NCI-H1105 (cell line): ENCODE data around the gene RPS15A.
"Not testable (repeated sequence)": the region's sequence is repeated elsewhere in the genome, so short reads cannot be mapped to it uniquely, and the experiment has no call there.

Source experiments
- DNase-seq: peaks from one replicate; lab custom pipeline; 2025; lab: John Stamatoyannopoulos, UW

RPS15A gene

DNA sequence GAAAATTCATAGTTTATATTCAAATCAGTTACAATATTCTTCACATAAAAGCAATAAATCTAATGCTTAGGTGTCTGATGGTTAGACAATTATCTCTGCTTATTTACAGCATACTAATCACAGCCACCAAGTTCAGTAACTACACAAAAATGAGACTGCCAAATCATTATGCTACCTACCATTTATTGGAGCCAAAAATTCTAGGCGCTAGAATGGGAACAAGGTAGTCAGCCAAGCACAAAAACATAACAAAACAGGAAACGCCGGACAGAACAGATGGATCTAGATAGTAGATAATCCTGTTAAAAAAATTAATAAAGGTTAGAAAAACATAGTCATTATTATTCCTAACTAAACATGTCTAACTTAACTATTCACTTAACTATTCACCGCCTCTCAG lies 7.6 kb upstream of the RPS15A start:
- no peak for DNase-seq

DNA sequence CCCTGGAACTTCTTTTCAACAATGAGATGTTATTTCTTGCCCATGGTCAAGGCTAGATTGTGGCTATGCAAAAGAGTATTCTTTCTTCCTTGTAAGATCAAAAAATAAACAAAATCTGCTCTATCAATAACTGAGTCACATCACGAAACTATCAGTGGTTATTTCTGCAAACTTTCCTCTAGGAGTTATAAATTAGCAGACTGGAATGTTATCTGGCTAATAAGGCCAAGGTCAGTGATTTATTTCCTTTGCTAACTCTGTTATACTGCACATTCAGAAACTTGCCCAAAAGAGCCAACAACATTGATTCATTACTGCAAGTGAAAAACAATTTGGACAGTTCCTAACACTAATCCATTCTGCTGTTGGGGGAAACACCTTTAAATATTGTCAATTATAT lies 6.2 kb upstream of the RPS15A start:
- no peak for DNase-seq

DNA sequence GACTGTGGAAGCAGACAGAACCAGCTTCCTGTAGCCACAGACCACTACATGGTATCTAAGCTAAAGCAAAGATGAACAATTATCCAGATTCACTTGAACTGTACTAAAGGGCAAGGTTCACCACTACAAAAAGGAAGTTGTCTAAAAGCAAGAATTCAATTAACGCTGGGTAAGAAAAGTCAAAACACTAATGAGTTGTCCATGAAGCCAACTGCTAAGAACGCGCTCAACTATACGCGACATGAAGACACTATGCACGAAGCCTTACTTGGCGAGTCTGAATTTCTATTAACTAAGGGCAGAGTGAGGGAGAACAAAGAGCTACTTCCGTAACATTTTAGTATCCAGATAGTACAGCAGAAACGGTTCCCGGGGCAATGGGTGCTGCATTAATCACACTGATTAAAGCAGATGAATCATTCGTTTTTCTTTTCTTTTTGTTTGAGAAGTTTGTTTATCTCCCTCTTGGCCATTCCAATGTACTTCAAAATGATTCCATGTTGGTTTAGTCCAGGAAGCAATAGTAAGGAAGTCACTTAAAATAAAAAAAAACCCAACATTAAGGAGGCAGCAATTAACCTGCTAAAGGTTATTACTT lies 2.8 kb upstream of the RPS15A start:
- no peak for DNase-seq

DNA sequence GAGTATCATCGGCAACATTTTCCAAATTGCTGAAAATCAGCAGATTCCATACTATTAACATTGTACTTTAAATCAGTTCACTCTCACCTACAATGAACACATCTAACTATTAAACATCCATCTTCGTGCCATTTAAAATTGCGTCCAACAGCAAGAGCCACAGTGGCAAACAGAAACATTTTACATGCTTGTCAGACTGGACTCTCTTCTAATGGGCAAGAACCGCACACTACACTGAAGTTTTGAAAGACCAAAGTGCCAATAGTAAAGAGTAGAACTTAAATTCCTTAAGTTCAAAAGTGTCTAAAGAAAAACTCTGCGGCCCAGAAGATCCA lies 652 bp downstream of the RPS15A start:
- DNase-seq = no peak

DNA sequence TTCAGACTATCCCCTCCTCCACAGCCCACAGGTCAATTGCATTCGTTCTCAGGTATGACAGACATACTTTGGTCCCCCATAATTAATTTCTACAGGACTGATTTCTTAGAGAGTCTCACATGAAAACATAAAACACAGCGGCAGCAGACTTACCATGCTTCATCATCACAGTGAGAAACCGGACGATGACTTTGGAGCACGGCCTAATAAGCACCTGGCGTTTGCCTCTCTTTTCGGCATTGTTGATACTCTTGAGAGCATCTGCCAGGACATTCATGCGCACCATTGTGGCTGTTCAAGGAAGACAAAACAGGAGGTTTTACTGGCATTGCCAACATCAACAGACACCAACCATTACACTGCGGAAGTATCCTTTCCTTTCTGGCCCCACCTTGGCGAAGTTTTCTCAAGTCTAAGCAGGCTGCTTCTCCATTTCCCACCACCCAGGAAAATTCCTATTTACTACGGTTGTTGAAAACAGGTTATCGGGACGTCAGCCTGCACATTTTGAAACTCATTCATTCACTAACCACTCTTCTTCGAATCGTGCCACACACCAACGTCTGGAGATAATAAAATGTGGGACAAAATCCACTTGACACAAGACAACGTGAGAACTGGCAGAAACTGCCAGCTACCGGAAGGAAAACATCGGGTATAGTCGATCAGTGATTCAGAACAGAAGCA lies 1.2 kb downstream of the RPS15A start:
- DNase-seq = no peak

DNA sequence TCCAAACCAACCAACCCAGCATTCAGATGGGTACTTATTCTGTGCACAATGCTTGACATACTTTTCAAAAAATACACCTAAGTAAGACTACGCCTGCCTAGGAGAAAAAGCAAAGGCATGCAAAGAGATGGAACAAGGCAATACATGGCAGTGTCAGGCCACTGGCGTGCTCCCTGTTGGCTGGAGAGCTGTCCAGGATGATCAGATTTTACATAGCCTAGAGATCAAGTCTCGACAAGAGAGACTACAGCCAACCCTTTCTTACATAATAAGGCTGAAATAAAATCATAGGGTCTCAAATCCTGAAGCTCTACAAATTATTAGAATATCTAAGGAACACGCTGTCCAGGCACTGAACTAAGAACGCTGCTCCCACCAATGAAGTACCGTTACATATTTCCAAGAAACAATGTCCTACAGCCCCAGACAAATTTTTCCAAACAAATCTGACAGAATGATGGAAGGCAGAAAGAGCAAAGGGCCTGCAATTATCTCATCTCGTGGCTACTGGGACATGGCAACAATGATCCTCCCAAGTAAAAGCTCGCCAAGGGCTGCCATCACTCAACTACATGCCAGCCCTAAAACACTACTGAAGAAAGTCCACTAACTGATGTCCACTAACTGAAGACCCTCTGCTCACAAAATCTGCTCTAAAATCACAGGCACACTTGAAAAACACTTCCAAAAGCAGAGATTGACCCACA lies 5.1 kb downstream of the RPS15A start:
- no peak for DNase-seq

DNA sequence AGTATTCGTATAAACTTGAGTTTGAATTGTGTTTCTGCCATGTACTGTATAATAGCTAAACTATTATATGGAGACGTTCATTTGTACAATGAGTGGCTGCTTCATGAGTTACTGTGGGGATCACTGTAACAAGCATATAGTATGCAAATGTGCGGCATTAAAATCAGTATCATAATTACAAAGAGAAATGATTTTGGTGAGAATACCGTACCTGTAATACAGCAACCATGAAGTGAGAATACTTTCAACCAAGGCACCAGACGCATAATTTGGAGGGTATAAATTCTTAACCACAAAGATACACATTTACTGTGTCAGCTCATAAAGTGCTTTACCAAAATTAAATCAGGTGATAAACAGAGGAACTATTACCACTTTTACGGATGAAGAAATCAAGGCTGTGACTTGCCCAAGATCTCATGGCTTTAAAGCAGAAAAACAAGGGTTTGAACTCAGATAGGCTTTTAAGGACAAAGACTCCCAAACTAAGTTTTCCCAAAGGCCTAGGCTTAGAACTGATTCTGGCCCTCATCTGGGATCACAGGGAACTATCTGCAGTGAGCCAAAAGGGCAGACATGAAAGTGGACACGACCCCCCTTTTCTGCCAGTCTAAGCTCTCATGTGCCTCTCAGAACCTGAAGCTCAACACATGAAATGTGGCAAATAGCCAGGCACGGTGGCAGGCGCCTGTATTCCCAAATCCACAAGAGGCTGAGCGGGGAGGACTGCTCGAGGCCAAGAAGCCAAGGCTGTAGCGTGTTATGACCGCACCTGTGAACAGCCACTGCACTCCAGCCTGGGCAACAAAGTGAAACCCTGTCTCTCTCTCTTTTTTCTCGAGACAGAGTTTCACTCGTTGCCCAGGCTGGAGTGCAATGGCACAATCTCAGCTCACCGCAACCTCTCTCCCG lies 6.4 kb downstream of the RPS15A start:
- DNase-seq = no peak

DNA sequence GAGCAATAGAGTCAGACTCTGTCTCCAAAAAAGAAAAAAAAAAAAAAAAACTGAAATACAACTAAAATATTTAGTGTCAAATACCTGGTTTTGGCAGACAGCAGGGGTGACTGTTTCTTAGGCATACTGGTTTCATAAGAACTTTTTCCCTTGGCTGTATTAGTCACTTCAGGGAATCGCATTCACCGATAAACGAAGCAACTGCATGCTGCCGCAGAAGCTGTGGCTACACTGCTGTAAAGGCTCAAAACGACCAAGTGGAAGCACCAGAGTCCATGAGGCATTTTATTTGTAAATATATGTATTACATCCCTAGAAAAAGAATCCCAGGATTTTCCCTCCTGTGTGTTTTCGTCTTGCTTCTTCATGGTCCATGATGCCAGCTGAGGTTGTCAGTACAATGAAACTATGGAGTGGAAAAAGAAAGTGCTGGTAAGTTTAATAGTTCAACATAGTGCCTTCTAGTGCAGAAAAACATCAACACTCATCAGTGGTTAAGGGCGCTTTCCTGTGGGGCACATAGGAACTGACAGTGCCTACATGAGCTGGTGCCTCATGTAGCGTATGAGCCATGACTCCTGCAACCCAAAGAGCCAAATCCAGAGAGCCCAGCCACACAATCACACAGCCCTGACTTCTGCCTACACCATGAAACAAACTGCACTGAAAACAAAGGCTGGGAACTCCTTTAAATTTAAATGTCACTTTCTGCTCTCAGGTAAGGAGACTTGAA lies 7.3 kb downstream of the RPS15A start:
- no peak for DNase-seq

DNA sequence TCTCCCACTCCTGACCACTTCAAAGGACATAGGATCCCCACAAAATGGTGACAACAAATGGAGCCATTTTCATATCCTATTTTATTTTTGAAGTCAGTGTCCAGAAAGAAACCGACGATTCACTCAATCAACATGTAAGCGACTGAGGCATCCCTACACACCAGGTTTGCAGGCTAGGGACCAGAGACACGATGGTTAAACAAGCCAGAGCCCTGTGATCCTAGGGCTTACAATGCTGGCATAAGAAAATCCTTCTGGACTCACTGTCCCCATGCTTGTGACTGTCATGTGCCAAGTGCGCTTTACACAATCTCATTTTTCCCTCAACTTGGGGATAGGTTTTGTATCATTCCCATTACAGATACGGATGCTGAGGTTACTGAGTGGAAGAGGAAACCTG lies 8.9 kb downstream of the RPS15A start:
- not testable (repeated sequence) for DNase-seq

DNA sequence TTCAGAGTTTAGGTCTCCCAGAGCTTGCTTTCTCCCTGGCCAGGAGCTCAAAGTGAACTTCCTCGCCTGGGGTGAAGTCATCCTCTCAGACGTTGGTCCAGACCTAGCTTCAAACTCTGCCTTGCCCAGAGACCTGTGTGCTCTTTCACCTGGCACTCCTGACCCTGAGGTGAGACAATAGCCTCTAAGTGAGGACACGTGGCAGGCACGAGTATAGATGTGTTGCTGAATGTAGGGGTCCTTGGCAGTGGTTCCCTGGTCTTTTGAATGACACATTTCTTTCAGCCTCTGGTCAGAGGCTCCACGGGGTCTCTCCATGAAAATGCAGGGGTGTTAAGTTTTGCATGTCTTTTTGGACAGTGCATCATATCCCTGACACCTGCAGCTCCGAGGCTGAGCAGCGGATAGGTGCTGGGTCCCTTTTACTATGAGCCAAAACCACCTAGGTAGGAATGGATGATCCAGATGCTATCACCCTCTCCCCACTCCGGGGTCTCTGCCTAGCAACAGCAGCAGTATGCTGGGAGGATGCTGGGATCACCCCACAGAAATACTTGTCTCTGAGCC lies 9.6 kb downstream of the RPS15A start:
- DNase-seq = not testable (repeated sequence)

DNA sequence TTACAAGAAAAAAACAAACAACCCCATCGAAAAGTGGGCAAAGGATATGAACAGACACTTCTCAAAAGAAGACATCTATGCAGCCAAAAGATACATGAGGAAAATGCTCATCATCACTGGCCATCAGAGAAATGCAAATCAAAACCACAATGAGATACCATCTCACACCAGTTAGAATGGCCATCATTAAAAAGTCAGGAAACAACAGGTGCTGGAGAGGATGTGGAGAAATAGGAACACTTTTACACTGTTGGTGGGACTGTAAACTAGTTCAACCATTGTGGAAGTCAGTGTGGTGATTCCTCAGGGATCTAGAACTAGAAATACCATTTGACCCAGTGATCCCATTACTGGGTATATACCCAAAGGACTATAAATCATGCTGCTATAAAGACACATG lies 12.5 kb downstream of the RPS15A start:
- not testable (repeated sequence) for DNase-seq

DNA sequence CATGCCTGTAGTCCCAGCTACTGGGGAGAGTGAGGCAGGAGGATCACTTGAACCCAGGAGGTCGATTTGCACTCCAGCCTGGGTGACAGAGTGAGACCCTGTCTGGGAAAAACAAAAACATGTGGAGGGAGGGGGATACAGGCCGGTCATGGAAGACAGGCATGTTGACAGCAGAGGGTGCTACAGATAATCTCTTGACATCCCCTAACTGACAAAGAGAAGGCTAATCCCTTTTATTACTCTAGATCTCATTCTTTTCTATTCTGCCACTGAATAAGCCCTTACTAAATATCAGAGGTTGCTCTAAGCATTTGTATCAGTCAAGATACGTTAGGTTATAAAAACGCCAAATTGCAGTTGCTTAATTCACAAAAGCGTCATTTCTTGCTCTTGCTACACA lies 13.8 kb downstream of the RPS15A start:
- DNase-seq = not testable (repeated sequence)

DNA sequence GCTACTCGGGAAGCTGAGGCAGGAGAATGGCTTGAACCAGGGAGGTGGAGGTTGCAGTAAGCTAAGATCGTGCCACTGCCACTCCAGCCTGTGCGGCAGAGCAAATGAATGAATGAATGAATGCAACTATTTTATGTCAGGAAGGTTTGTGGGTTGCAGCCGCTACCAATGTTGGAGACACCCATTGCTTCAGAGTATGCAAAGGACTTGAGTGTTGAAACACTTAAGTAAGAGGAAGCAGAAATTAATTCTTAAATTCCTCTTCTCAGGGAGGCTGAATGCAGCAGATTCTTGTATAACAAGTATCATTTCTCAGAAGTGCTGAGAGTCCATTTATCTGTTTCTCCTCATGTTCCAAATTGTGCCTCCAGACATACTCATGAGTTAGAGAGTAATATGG lies 15.5 kb downstream of the RPS15A start:
- DNase-seq = not testable (repeated sequence)

DNA sequence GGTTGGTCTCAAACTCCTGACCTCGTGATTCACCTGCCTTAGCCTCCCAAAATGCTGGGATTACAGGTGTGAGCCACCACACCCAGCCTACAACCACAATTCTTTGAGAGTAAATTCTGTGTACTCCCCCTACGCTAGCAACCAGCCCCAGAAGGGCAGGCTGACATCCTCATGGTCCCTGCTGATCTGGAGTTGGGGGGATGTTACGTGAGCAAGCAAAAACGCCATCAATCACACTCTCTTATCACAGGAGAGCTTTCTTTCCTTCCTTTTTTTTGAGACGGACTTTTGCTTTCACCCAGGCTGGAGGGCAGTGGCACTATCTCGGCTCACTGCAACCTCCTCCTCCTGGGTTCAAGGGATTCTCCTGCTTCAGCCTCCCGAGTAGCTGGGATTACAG lies 18.0 kb downstream of the RPS15A start:
- DNase-seq = not testable (repeated sequence)

DNA sequence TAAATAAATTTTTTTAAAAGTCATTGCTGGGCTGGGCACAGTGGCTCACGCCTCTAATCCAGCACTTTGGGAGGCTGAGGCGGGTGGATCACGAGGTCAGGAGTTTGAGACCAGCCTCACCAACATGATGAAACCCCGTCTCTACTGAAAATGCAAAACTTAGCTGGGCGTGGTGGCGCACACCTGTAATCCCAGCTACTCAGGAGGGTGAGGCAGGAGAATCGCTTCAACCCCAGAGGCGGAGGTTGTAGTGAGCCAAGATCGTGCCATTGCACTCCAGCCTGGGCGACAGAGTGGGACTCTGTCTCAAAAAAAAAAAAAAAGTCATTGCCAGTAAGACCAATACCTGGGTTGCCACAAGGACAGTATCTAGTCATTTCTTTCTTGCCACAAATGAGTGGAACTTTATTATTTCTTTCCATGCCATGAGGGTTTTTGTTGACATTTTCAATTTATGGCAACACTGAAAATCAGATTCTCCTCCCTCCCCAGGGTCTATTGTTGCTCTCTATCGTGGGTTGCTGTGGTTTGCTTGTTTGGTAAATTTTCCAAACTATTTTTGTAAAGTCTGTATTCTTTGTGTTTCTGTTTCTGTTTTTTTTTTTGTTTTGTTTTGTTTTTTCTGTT lies 19.7 kb downstream of the RPS15A start:
- DNase-seq = not testable (repeated sequence)

DNA sequence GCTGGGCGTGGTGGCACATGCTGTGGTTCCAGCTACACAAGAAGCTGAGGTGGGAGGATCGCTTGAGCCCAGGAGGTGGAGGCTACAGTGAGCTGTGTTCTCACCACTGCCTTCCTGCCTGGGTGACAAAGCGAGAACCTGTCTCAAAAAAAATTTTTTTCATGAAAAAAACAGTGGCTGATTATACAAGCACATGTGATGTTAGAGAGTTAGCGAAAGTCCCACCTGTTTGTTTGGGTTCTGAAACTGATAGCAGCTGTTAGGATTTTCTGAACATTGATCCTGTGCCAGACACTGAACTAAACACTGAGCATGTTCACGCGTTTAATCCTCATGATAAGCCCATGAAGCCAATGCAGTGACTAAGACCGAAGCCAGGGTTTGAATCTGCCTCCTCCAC lies 22.9 kb downstream of the RPS15A start:
- DNase-seq = not testable (repeated sequence)

DNA sequence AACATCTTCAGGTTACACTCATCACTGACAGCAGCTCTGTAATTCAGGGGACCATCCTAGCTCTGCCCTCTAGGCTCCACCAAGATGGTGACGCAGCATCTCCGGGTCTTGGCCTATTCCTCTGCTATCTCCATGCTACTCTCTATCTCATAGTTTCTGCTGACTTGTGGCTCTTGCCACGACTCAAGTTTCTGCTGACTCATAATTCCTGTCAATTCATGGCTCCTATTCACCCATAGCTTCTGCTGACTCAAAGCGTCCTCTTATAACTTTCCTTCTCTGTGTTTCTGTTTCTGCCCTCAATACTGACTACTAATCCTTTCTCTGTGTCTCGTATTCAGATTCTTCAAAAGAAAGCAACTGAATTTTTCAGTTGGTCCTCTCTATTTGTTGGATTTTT lies 27.4 kb downstream of the RPS15A start:
- DNase-seq = not testable (repeated sequence)

DNA sequence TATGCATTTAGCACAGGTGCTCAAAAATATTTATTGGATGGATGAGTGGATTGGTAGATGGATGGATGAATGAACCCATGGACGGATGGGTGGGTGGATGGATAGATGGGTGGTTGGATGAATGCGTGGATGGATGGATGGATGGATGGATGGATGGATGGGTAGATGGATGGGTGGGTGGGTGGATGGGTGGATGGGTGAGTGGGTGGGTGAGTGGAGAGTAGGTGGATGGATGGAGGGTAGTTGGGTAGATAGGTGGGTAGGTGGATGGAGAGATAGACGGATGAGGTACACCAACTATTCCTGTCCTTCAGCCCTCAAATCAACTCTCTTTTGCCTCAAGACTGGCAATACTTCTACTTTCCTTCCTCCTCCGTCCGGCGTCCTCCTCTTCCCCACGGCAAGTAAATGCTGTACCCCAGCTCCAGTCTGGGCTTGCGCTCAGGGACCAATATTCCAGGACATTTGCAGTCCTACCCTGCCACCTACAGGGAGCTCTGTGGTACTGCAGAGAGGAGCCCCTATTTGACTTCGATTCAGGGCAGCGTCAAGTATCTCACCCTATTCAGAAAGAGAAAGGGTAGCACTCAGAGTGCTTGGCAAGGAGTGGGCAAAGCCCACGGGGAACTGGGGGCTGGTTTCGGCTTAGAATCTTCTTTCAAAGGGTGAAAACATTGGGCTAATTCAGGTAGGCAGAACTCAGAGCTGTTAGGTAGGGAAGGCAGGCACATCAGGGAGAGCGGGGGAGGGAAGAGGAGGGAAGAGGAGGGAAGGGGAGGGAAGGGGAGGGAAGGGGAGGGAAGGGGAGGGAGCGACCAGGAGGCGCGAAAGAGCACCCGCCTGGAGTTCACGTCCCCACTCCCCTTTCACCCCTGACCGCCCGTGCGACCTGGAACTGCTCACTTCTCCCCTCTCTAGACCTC lies 30.3 kb downstream of the RPS15A start:
- DNase-seq = not testable (repeated sequence)

DNA sequence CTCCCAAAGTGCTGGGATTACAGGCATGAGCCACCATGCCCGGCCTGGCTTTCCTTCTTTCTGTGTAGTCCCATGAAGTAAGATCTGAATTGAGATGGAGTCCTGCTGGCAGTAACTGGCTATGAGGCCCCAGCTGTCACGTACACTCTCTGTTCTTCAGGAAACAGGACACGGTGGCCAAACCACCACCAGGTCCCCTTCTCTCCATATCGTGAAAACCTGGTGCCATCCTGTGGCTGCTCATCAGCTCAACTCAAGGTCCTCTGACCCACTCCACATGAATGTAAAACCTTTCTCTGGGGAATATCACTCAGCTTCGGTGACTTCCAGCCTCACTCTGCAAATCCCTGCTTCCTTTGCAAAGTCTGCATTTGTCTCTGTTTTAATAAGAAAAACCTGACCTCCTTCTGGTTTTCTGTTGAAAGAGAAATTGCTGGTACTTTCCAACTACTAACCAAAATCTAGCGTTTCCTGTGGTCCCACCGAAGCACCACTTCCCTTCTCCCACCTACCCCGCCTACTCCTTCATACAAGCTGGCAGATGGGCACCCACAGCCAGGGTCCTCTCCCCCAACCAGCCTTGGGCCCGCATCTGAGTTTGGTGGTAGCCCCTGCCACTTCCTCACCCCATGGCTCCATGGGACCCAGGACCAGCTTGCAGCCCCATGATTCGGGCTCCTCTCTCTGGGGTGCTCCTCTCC lies 32.0 kb downstream of the RPS15A start:
- DNase-seq = not testable (repeated sequence)
